PC-3 (cell line): ENCODE results near the gene OXSR1. TPM values are rescaled to one million over a fixed set of nuclear protein-coding genes. Genes with fewer than 3 reads are reported as not detected.
A peak's percentile ranks its signal among the peaks of the same experiment; 100 is the strongest.

Source experiments
- ATAC-seq: fragments of 200-7000 bp; cut with Tn5 transposase; 2 replicates; pipeline ENCODE4 v1.9.1; 2020; ENCODE audit warnings: mild to moderate bottlenecking, moderate library complexity
- BruUV-seq: library from RNA; stranded (reverse); fragments of 400-500 nt; replicated peaks from 2 replicates; lab custom pipeline; 2021; lab: Mats Ljungman, UMichigan
- CTCF ChIA-PET: fragments of 300-600 bp; sonication (Branson Sonifier 250); formaldehyde crosslinking; loops from one replicate; lab custom pipeline; 2022; ENCODE audit warnings: antibody characterized with exemption; lab: Charles Lee
- POLR2A ChIA-PET: fragments of 300-600 bp; sonication (Branson Sonifier 250); formaldehyde crosslinking; loops from one replicate; lab custom pipeline; 2022; ENCODE audit warnings: antibody characterized with exemption; ENCODE audit not compliant: unreplicated experiment; lab: Charles Lee
- DNase-seq: peaks from one replicate; pipeline ENCODE4 v3.0.0-alpha.2; 2015
- H2AFZ ChIP-seq: fragments of 300-600 bp; sonication (generic); 2 replicates; pipeline ENCODE4 v1.6.0; 2016; ENCODE audit warnings: antibody characterized with exemption, low read length
- H3F3A ChIP-seq: fragments of 300-600 bp; sonication (generic); one replicate; pipeline ENCODE4 v1.6.0; 2017; ENCODE audit warnings: antibody characterized with exemption, low read length, control low read depth, mild to moderate bottlenecking; ENCODE audit not compliant: unreplicated experiment
- H3K27ac ChIP-seq: fragments of 300-600 bp; sonication (generic); 2 replicates; pipeline ENCODE4 v1.5.1; 2016; ENCODE audit warnings: mild to moderate bottlenecking, low read length
- H3K27me3 ChIP-seq: fragments of 300-600 bp; sonication (generic); 2 replicates; pipeline ENCODE4 v1.6.1; 2016; ENCODE audit warnings: low read length, mixed read lengths
- H3K36me3 ChIP-seq: fragments of 300-600 bp; sonication (generic); 2 replicates; pipeline ENCODE4 v1.6.1; 2016; ENCODE audit warnings: low read depth, mixed run types, low read length, mixed read lengths
- H3K4me1 ChIP-seq: fragments of 300-600 bp; sonication (generic); 2 replicates; pipeline ENCODE4 v1.5.1; 2016; ENCODE audit warnings: low read length; ENCODE audit not compliant: insufficient read depth
- H3K4me2 ChIP-seq: fragments of 300-600 bp; sonication (generic); 2 replicates; pipeline ENCODE4 v1.6.0; 2016; ENCODE audit warnings: low read length
- H3K4me3 ChIP-seq: fragments of 300-600 bp; sonication (generic); 2 replicates; pipeline ENCODE4 v1.5.1; 2016; ENCODE audit warnings: mild to moderate bottlenecking, low read length, mixed read lengths
- H3K79me2 ChIP-seq: fragments of 300-600 bp; sonication (generic); 2 replicates; pipeline ENCODE4 v1.6.1; 2017; ENCODE audit warnings: low read length, mixed read lengths
- H3K9ac ChIP-seq: fragments of 300-600 bp; sonication (generic); 2 replicates; pipeline ENCODE4 v1.6.0; 2016; ENCODE audit warnings: mild to moderate bottlenecking, low read length
- H3K9me2 ChIP-seq: fragments of 300-600 bp; sonication (generic); replicated peaks from 2 replicates; pipeline ENCODE4 v1.6.1; 2016; ENCODE audit warnings: mixed run types, low read length, mixed read lengths
- H3K9me3 ChIP-seq: fragments of 300-600 bp; sonication (generic); 2 replicates; pipeline ENCODE4 v1.6.1; 2016; ENCODE audit warnings: low read length, mixed read lengths
- H4K20me1 ChIP-seq: fragments of 300-600 bp; sonication (generic); 2 replicates; pipeline ENCODE4 v1.6.1; 2016; ENCODE audit warnings: low read length, mixed read lengths
- EZH2 ChIP-seq: fragments of 300-600 bp; sonication (generic); IDR thresholded peaks from one replicate; pipeline ENCODE4 v1.6.1; 2017; ENCODE audit warnings: antibody characterized with exemption, mild to moderate bottlenecking, low read length; ENCODE audit not compliant: unreplicated experiment
- EZH2phosphoT487 ChIP-seq: fragments of 300-600 bp; sonication (generic); IDR thresholded peaks from 2 replicates; pipeline ENCODE4 v1.6.1; 2018; ENCODE audit warnings: mild to moderate bottlenecking, antibody characterized with exemption, low read length, borderline replicate concordance
- intact Hi-C: fragments of 100-400 bp; cut with micrococcal nuclease; formaldehyde crosslinking; loops from 2 replicates; pipeline ENCODE4 v1.9.0; 2023
- total RNA-seq: library from RNA; depleted of rRNA; stranded (reverse); fragments of >200 nt; gene quantifications from 2 replicates; pipeline ENCODE4 v1.2.3, GENCODE V29; 2014
- TF ChIP-seq, protein P1 (sequence below): fragments of 300-600 bp; sonication (generic); conservative IDR thresholded peaks from 2 replicates; pipeline ENCODE4 v1.5.1; 2017; ENCODE audit warnings: antibody characterized with exemption, low read depth, mild to moderate bottlenecking, low read length

Gene OXSR1
- total RNA-seq, 1 experiment from 2014 or later, result 42.2 TPM

DNA sequence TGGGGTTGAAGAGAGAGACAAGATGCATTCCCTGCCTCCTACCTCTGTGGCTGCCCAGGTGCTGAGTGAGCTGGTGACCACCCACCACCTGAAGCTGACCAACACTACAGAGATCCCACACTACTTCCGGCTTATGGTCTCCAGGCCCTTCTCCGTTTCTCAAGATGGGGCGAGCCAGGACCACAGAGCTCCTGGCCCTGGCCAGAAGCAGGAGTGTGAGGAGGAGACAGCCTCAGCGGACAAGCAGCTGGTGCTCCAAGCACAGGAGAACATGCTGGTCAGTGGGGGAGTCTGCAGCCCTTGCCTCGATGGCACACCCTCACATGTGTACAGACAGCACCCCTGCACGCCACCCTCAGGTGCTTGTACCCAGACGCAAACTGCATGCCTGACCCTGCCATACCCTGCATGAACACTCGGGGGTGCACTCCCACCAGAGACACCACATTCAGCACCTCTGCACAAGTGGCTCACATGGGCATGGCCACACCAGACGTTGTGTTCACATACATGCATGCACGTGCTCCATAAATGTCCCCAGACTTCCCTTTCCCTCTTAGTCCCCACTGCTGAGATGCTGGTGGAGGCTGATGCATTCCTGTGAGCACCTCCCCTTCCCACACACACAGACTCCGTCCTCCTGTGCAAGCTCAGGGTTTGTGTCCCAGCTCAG lies 47.5 kb upstream of the OXSR1 start:
- Histone ChIP-seq H3K27me3 (no peaks in the 10 kb centered on the region), H3K9me3 (no peaks in the 10 kb centered on the region), H4K20me1 (no peaks in the 10 kb centered on the region), H3K4me3 (no peak overlapping the region), H3K36me3 (peaks cover 26% of the 10 kb centered on the region), H3K9me2 (no peaks in the 10 kb centered on the region), H3K9ac (no peak overlapping the region), H3K4me2 (no peak overlapping the region), H3K4me1 (peaks cover 6% of the 10 kb centered on the region; the same call in 1 of the 2 replicates), H3K79me2 (no peaks in the 10 kb centered on the region), H2AFZ (no peak overlapping the region), H3F3A (no peaks in the 10 kb centered on the region), H3K27ac (no peak overlapping the region)
- DNase-seq (peak; percentile 74), ATAC-seq (peak; percentile 64)
- TF ChIP-seq, protein P1, sequence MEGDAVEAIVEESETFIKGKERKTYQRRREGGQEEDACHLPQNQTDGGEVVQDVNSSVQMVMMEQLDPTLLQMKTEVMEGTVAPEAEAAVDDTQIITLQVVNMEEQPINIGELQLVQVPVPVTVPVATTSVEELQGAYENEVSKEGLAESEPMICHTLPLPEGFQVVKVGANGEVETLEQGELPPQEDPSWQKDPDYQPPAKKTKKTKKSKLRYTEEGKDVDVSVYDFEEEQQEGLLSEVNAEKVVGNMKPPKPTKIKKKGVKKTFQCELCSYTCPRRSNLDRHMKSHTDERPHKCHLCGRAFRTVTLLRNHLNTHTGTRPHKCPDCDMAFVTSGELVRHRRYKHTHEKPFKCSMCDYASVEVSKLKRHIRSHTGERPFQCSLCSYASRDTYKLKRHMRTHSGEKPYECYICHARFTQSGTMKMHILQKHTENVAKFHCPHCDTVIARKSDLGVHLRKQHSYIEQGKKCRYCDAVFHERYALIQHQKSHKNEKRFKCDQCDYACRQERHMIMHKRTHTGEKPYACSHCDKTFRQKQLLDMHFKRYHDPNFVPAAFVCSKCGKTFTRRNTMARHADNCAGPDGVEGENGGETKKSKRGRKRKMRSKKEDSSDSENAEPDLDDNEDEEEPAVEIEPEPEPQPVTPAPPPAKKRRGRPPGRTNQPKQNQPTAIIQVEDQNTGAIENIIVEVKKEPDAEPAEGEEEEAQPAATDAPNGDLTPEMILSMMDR, result peak; percentile 87
- TF ChIP-seq EZH2phosphoT487 (no peak), EZH2 (no peak)
- CTCF ChIA-PET, result interaction anchor here (0.8 to 1.3 kb wide), 2 partner anchors 130 to 143 kb away, joined by 3 to 7 read pairs; no protein-coding TSS in a partner anchor
- intact Hi-C loops, result loop anchor here (1.0 to 5.0 kb wide), 4 partner anchors 114 to 229 kb away; partner anchors contain the start of gene XYLB
- BruUV-seq, result no TSS peak
- POLR2A ChIA-PET, result interaction anchor here (0.6 kb wide), 1 partner anchor 362 kb away, joined by 4 read pairs; no protein-coding TSS in a partner anchor

DNA sequence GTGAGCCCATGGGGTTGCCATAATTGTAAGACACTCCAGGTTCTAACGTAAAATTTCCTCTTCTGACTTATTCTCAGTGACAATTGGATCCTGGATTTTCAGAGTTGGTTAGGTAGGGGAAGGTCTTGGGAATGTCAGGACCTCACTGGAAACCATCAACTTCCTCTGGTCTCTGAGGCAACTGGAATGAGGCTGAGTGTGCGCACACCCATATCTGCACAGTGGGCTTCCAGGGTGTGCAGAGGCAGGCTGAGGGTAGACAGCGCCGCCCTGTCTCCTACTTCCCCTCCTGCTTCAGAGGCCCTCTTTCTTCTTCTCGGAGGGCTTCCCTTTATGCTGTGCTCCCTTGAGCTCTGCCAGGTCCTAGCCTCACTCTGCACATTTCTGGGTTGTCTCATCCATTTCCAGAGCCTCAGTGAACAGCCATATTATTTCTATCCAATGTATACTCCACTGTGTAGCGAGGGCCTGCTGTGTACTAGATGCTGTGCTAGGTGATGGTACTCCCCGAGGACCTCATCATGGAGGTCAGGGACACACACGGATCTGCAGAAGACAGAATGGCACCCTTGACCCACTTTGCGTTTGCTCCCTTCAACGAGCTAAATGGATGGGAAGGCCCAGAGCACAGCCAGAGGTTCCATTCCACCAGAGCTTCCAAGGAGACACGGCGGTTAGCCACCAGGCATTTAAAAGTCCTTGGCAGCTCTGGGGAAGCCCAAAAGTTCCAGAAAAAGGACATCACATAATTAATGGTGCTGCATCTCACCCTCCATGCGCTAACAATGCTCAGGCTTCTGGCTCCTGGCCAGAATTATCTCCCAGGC lies 46.7 kb upstream of the OXSR1 start:
- Histone ChIP-seq H3K4me2 (no peak overlapping the region), H3K79me2 (no peaks in the 10 kb centered on the region), H3K4me3 (no peak overlapping the region), H3K4me1 (peaks cover 6% of the 10 kb centered on the region; the same call in 1 of the 2 replicates), H3K27me3 (no peaks in the 10 kb centered on the region), H3K9me3 (no peaks in the 10 kb centered on the region), H2AFZ (no peak overlapping the region), H3K9ac (no peak overlapping the region), H4K20me1 (no peaks in the 10 kb centered on the region), H3F3A (no peaks in the 10 kb centered on the region), H3K36me3 (peaks cover 33% of the 10 kb centered on the region), H3K9me2 (no peaks in the 10 kb centered on the region), H3K27ac (no peak overlapping the region)
- TSS peak; percentile 10 for BruUV-seq
- TF ChIP-seq, protein P1, result no peak
- TF ChIP-seq EZH2 (no peak), EZH2phosphoT487 (no peak)
- no peak for DNase-seq
- CTCF ChIA-PET, result no interaction called here
- intact Hi-C loops, result loop anchor here (1.0 to 5.0 kb wide), 3 partner anchors 129 to 229 kb away; partner anchors contain the start of gene XYLB
- ATAC-seq, result no peak
- POLR2A ChIA-PET, result interaction anchor here (0.6 kb wide), 1 partner anchor 361 kb away, joined by 4 read pairs; no protein-coding TSS in a partner anchor
